Osteoblast (primary cell): Measurements from ENCODE around the gene PALD1. TPM values are rescaled to one million over a fixed set of nuclear protein-coding genes. Genes with fewer than 3 reads are reported as not detected.
A peak's percentile ranks its signal among the peaks of the same experiment; 100 is the strongest.

Experiments used
- DNase-seq: peaks from one replicate; pipeline ENCODE4 v3.0.0; 2011; ENCODE audit warnings: low spot score, mixed read lengths; ENCODE audit not compliant: insufficient read length; ENCODE audit errors: missing footprints
- H2AFZ ChIP-seq: 2 replicates; pipeline ENCODE4 v1.6.0; 2011; ENCODE audit warnings: mild to moderate bottlenecking, low read length
- H3K27ac ChIP-seq: 2 replicates; pipeline ENCODE4 v1.5.1; 2011; ENCODE audit warnings: mild to moderate bottlenecking, low read depth, low read length, moderate library complexity
- H3K27me3 ChIP-seq: 2 replicates; pipeline ENCODE4 v1.6.0; 2012; ENCODE audit warnings: mild to moderate bottlenecking, control low read depth, inconsistent platforms, low read length, moderate library complexity; ENCODE audit not compliant: insufficient read depth
- H3K36me3 ChIP-seq: 2 replicates; pipeline ENCODE4 v1.5.1; 2011; ENCODE audit warnings: mild to moderate bottlenecking, low read length, control low read depth, moderate library complexity; ENCODE audit not compliant: insufficient read depth
- H3K4me1 ChIP-seq: 2 replicates; pipeline ENCODE4 v1.5.1; 2011; ENCODE audit warnings: mild to moderate bottlenecking, low read length, control low read depth, moderate library complexity; ENCODE audit not compliant: insufficient read depth
- H3K4me2 ChIP-seq: 2 replicates; pipeline ENCODE4 v1.6.0; 2011; ENCODE audit warnings: mild to moderate bottlenecking, low read length; ENCODE audit not compliant: insufficient read depth
- H3K4me3 ChIP-seq: fragments of 200-600 bp; sonication (generic); 3 replicates; pipeline ENCODE4 v1.5.1; 2012; ENCODE audit warnings: mild to moderate bottlenecking, low read length, inconsistent platforms; ENCODE audit not compliant: insufficient read depth
- H3K79me2 ChIP-seq: 2 replicates; pipeline ENCODE4 v1.6.0; 2012; ENCODE audit warnings: mild to moderate bottlenecking, low read length, control low read depth, inconsistent platforms; ENCODE audit not compliant: insufficient read depth
- H3K9me3 ChIP-seq: 2 replicates; pipeline ENCODE4 v1.5.1; 2011; ENCODE audit warnings: low read depth, low read length, control low read depth
- H4K20me1 ChIP-seq: 2 replicates; pipeline ENCODE4 v1.6.0; 2012; ENCODE audit warnings: mild to moderate bottlenecking, low read length, control low read depth; ENCODE audit not compliant: insufficient read depth
- CTCF ChIP-seq: IDR thresholded peaks from 2 replicates; pipeline ENCODE4 v1.5.1; 2011; ENCODE audit warnings: mild to moderate bottlenecking, low read depth, low read length, moderate library complexity; ENCODE audit errors: extremely low read depth
- total RNA-seq: library from RNA; depleted of rRNA; stranded (reverse); fragments of >200 nt; gene quantifications from 2 replicates; pipeline ENCODE4 v1.2.3, GENCODE V29; 2012

Gene PALD1
- total RNA-seq, 1 donor: under 0.01 TPM

- Histone ChIP-seq H3K4me1 (peaks cover 31% of the 10 kb centered on the region), H3K27me3 (no peaks in the 10 kb centered on the region), H4K20me1 (peaks cover 7% of the 10 kb centered on the region), H3K36me3 (peaks cover 32% of the 10 kb centered on the region), H3K9me3 (no peaks in the 10 kb centered on the region), H3K4me2 (no peak overlapping the region), H3K27ac (peak overlapping the region; percentile 87), H3K79me2 (no peaks in the 10 kb centered on the region), H2AFZ (no peak overlapping the region), H3K4me3 (no peak overlapping the region)
- TF ChIP-seq CTCF: no peak
- no peak for DNase-seq
These were observed 45.9 kb upstream of the PALD1 start for GRCh38 chr10:70432561-70433263.

- H3K36me3 ChIP-seq: peaks cover 22% of the 10 kb centered on the region
- peak overlapping the region; percentile 87 for H3K27ac ChIP-seq
- TF ChIP-seq CTCF: no peak
- no peaks in the 10 kb centered on the region for H3K79me2 ChIP-seq
- DNase-seq: peak; percentile 97
- no peaks in the 10 kb centered on the region for H3K9me3 ChIP-seq
- H3K4me3 ChIP-seq: peak overlapping the region; percentile 18
- peaks cover 2% of the 10 kb centered on the region for H3K27me3 ChIP-seq
- H2AFZ ChIP-seq: peak overlapping the region; percentile 54
- H3K4me1 ChIP-seq: peaks cover 31% of the 10 kb centered on the region
- H4K20me1 ChIP-seq: peaks cover 7% of the 10 kb centered on the region
- peak overlapping the region; percentile 74 for H3K4me2 ChIP-seq
These were observed 44.8 kb upstream of the PALD1 start for GRCh38 chr10:70433581-70434280.

DNA sequence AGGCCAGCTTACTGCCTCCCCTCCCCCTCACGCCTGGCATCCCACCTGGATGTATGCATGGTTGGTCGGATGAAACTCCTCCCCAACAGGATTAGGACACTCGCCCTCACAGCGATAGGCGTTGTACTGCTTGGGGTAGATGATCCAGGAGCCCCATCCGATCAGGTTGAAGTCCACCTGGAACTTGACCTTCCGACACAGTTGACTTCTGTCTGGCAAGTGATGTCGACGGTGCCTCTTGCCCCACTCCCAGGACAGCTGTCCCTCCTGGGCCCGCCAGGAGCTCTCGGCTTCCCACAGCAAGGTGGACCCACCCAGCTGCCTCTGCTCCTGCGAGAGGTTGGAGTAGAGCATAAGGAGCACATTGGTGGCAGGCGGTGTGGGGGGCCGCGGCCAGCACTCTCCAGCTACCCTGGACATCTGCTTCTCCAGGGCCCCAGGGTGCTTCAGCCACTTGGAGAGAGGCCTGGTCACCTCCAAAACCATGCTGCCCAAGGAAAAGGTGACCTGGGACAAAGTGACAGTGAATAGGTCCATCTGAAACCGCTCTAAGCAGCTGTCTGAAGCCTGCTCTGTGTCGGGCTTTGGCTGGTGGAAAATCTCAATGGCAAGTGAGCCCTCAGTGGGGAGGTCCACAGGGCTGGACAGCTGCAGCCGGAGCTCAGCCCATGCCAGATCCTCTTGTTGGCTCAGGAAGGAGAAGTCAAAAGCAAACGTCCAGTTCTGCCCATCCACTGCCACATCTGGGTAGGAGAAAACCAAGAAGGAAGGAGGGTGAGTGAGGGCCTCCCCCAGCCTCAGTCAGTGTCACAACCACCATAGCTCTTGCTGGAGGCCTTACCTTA is 43.1 kb upstream of the PALD1 start:
- Histone ChIP-seq H3K4me3 (no peak overlapping the region), H3K4me2 (no peak overlapping the region), H4K20me1 (peaks cover 4% of the 10 kb centered on the region), H3K4me1 (peaks cover 25% of the 10 kb centered on the region), H3K36me3 (peaks cover 9% of the 10 kb centered on the region), H2AFZ (no peak overlapping the region), H3K27ac (no peak overlapping the region), H3K79me2 (no peaks in the 10 kb centered on the region), H3K9me3 (no peaks in the 10 kb centered on the region), H3K27me3 (peaks cover 17% of the 10 kb centered on the region)
- DNase-seq: no peak
- TF ChIP-seq CTCF: no peak
